Stromal cell of bone marrow (primary cell): Measurements from ENCODE around the gene TSPEAR.

ENCODE experiments used
- DNase-seq: peaks from one replicate; pipeline ENCODE4 v3.0.0-alpha.2; 2012; ENCODE audit warnings: low read depth

Gene TSPEAR

DNA sequence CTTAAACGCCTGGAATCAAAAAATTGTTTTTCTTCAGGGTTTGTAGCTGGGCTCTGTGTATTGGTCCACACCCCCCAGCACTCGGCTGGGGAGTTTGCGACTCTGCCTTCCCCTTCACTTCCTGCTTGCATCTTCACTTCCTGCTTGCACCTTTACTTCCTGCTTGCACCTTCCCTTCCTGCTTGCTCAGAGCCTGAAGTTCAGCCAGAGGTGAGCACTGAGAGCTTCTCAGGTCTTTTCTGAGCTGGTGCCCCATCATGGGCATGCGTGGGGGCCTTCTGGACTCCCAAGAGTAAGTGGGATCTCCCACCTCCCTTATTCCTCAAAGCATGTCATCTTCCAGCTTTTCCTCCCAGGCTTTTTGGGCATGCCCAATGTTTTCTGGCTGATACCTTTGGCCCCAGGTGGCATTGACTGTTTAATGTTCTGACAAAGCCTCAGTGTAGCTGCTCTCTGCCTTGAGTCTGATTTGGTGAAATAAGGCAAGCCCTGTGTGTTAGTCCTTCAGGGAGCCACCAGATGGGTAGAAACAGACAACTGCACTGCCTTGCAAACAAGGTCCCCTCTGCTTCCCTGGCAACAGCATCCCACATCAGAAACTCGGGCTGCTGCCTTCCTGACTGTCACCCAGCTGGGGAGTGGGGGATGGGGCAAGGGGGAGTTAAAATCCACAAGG lies 163.6 kb downstream of the TSPEAR start:
- DNase-seq: no peak

DNA sequence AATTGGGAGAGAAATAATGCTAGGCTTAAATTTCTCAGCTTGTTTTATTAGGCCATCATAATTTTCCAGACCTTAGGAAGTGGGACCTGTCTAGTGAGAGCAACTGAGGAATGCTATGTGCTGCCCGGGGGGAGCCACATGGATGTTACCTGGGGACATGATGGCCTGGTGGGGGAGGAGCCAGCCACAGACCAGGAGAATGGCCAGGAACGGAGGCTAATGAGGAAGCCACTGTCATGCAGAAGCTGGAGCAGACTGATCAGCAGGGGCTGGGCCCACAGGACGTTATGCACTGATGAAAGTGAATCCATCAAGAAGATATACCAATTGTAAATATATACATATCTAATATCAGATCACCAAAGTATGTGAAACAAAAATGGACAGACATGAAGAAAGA lies 166.8 kb downstream of the TSPEAR start:
- DNase-seq: no peak

DNA sequence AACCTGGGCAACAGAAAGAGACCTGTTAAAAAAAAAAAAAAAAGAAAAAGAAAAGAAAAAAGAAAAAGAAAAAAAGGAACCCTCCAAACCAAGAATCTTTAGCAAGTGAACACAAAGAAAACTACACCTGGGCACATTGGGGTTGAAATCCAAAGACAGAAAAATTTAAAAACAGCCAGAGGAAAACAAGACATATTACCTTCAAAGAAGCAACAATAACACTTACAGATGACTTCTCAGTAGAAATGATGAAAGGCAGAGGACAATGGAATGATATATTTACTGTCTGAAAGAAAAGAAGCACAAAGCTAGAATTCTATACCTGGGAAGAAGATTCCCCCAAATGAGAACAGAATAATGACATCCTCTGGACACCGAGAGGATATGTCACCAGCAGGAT lies 168.7 kb downstream of the TSPEAR start:
- no peak for DNase-seq

DNA sequence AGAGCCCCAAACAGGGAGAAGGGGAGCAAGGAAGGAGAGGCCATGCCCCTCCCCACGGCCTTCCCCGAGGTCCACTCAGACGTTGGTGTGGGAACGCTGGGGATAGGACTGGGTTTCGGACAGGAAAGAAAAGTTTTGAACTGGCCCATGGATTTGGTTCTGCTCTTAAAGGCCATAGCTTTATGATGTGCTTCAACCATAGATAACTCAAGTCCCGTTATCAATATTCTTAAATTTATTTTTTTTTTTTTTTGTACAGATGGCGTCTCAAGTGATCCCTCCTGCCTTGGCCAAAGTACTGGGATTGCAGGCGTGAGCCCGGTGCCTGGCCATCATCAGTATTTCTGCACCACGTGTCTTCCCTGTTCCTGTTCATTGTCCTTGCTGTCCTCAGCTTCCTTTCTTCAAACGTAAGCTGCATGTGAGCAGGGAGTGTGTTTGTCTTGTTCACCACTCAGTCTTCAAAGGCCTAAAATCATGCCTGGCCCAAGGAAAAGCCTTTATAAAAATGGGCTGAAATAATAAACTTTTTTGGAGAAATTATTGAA lies 170.6 kb downstream of the TSPEAR start:
- no peak for DNase-seq

DNA sequence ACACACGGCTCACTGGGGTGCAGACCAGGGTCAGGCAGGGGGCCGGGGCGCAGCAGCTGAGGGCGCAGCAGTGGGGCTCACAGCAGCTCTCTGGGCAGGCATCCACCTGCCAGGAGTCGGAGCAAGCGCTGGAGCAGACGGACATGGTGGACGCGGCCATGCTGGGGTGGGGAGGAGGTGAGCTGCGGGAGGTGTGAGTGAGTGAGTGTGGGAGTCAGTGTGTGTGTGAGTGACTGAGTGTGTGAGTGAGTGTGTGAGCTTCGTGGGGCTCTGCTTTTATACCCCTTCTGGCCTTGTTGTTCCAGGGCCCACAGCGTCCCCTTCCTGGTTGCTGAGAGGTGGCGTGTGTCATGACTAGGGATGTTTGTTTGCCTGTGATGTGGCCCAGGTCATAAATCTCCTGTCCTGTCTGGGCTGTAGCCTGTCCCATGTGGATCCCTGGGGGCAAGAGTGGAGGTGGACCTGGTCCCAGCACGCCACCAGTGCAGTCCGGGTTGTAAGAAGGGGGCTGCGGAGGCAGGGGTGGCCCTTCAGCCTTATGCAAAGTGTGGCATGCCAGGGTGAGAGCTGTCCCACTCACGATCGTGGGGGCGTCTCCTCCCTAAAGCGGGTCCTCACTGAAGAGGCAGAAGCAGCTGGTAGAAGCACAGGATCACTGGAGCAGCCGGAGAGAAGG lies 171.2 kb downstream of the TSPEAR start, which contains the start of gene KRTAP10-1:
Gene KRTAP10-1 (minus strand): TSS at position 205 of the 676 bp plus-strand sequence. CDS start 45 bp downstream, at position 160.
- no peak for DNase-seq

DNA sequence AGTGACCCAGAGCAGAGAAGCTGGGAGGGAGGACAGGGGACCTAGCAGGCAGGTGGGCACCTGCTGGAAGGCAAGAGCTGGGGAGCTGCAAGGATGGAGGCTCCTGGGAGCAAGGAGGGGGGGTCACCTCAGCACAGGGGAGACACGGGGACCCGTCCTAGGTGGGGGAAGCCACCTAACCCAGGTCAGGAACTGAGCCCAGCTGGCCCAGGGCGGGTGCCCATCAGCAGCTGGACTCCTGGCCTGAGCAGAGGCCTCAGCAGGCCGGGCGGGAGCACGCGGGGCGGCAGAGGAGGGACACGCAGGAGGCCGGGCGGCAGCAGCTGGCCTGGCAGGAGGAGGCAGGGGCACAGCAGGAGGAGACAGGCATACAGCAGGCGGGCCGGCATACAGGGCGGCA lies 172.3 kb downstream of the TSPEAR start:
- no peak for DNase-seq

DNA sequence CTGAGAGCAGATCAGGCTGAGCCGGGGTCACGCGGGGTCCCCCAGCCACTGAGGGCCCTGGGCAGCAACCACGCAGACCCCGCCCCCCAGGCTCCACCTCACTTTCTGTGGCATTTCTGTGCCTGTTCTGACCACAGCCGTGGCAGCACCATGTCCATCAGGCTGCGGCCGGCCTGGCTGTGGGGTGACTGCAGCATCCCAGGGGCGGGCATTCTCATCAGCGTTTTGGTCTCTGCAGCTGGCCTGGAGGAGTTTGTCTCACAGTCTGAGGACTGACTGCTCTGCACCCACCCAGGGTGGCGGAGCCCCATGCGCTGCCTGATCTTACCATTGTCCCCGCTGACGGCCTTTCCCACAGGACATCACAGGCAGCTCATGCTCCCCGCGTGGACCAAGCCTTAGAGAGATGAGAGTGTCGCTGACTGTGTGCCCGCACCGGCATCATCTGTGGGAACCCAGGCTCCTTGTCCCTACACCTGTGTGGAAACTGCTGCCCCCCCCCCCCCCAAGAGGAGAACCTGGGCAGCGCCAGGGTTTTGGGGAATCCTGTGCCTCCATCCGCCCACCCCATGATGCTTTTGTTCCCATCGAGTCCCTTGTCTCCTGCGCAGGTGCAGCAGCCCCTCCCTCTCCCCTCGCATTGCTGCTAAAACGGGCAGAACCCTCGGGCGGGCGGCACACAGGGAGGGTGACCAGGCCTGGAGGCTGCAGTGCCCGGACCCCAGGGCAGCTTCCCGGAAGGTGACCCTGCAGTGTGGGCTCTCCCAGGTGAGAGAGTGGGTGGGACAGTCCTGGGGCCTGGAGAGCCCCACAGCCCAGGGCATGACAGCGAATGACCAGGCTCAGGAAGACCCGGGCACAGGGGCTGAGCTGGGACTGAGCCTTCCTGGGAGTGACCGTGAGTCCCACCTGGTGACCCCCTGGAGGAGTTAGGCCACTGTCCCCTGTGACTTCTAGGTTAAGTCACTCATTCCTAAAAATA lies 173.2 kb downstream of the TSPEAR start:
- no peak for DNase-seq

DNA sequence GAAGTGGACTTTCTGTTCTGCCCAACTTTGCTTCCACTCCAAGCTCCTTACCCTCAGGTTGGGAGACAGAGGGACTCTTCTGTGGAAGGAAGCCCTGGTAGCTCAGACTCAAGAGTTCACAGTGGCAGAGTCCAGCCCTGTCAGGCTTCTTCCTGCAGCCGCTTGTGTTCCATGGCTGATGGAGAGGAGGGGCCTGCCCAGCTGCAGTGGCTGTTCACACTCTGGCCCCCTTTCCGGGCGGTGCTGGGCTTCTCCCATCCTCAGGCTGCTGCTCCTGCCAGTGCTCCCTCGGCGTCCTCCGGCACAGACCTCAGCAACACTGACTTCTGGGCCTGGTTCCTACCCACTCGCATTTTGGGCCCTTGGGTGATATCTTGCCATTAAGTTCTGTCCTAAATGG lies 175.4 kb downstream of the TSPEAR start:
- DNase-seq: no peak

DNA sequence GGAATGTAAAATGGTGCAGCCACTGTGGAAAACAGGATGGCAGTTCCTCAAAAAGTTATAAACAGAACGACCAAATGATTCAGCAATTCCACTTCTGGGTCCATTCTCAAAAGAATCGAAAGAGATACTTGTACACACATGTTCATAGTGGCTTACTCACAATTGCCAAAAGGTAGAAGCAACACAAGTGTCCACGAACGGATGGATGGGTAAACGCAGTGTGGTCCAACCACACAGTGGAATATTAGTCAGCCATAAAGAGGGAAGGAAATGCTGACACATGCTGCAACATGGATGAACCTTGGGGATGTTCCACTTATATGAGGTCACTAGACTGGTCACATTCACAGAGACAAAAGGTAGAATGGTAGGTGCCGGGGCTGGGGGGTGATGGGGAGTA lies 176.7 kb downstream of the TSPEAR start:
- DNase-seq: no peak

DNA sequence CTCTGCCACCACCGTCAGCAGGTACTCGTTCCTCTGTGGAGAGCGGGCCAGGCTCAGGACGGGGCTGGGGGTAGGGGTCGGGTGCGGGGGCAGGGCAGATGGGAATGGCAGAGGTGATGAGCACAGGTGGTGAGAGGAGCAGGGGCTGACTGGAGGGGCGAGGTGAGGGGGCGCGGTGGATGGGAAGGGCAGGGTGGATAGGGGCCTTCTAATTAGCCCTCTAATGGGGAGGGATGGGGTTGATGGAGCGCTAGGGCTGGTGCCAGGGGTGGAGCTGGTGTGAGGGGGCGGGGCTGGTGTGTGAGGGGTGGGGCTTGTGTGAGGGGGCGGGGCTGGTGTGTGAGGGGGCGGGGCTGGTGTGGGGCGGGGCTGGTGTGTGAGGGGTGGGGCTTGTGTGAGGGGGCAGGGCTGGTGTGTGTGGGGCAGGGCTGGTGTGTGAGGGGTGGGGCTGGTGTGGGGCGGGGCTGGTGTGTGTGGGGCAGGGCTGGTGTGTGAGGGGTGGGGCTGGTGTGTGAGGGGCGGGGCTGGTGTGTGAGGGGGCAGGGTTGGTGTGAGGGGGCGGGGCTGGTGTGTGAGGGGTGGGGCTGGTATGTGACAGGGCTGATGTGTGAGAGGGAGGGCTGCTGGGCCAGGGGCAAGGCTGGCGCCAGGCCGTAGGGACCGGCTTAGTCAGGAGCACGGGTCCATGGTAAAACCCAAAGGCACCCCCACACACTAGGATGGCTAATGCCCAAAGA lies 177.3 kb downstream of the TSPEAR start:
- DNase-seq: no peak

DNA sequence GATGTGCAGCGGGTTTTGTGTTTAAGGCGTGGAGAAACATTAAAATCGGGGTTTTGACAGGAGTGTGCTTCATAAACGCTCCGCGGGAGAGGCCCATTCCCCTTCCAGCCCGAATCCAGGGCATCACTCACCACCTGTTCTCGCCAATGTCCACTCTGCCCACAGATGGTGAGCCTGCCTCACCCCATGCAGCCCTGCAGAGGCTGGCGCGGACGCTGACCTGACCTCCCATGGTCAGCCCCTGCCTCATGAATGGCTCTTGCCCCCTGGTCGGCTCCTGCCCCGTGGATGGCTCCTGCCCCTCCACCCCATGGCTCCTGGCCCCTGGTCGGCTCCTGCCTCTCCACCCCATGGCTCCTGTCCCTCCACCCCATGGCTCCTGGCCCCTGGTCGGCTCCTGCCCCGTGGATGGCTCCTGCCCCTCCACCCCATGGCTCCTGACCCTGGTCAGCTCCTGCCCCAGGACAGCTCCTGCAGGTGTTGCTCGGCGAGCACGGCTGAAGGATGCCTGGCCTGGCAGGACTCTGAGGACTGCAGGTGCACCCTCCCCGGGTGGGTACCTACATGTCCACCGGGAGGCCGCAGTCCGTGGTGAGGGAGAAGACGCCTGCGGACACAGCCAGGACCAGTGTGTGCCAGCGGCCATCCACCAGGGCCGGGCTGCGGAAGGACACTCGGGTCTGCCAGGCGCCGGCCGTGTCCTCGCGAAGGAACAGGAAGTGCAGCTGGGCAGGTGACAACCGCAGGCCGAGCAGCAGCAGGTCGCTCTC lies 178.1 kb downstream of the TSPEAR start:
- no peak for DNase-seq

DNA sequence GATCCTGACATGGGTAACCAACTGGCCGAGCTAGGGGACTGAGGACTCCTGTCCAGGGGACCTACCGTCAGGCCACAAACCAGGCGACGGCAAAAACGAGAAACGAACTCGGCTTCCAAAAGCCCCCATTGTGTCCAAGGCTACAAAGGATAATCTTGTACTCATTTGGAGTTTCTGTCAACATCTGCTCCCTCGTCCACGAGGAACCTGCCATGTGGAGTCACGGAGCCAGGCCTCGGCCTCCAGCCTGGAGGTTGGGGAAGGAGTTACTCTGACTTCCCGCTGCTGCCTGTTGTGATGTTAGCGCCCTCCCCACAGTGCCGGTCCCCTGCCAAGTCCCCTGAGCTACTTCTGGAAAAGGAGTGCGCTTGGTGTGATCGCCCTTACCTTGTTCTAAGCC lies 178.7 kb downstream of the TSPEAR start:
- DNase-seq: no peak

DNA sequence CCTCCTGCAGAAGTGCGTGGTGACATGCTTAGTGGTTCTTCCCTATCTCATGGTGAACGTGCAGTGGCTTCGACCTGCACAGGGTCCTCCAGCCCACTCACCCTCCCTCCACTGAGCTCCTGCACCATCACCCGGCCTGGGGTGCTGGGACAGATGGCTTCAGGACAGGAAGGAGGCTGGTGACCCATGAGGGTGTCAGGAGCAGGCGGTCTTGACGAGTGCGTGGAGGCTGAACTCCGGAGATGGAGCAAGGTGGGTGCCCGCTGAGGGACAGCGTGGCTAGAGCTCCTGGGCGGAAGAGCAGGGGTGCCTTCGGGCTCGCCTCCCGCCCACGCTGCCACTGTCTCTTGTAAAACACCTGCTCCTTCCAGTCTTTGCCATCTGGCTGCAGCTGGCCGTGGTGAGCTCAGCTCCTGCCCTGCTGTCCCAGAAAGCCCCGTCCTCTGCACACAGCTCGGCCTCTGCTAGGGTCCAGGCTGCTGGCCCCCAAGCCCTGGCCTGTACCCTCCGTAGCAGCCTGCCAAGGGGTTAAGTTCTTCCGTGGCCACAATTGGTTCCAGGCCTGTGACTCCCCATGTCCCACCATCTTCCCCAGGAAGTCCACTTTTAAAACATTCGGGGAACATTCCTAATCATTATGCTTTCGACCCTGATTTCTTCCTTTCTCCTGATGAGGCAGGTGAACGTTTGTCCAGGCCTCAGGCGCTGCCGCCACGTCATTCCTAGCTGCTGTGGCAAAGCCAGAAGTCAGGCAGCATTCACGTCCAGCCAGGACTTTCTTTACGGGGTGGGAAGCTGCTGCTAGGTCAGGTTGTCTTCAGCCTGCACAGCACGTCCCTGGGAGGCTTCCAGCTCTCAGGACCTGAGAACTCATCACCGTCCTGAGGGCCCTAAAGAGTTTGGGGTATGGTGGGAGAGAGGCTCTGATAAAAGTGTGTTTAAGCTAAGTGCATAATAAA lies 179.5 kb downstream of the TSPEAR start:
- no peak for DNase-seq

DNA sequence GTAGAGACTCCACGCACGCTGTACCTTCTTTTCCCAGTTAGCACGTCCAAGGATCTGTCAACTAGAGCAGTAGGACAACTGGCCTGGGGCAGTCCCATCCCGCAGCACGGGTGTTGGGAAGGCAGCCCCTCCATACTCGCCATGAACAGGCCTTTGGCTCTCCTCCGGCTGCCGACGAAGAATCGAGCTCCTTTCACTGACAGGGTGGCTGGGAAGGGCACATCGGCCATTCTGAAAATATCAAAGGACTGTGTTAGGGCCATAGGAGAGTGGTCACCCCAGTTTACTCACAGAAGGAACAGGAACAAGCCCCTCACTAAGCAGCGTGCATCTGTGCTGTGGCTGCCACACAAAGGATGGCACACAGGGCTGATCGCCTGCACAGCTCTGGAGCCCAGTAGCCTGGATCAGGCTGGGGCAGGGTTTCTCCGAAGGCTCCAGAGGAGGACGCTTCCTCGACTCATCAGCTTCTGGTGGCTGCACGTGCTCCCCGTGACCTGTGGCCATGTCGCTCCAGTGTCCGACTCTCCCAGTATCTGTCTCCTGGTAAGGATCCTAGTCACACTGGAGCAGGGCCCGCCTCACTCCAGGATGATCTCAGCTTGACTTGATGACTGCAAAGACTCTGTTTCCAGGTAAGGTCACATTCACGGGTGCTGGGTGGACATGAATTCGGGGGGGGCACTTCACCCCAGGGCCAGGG lies 180.3 kb downstream of the TSPEAR start:
- no peak for DNase-seq

DNA sequence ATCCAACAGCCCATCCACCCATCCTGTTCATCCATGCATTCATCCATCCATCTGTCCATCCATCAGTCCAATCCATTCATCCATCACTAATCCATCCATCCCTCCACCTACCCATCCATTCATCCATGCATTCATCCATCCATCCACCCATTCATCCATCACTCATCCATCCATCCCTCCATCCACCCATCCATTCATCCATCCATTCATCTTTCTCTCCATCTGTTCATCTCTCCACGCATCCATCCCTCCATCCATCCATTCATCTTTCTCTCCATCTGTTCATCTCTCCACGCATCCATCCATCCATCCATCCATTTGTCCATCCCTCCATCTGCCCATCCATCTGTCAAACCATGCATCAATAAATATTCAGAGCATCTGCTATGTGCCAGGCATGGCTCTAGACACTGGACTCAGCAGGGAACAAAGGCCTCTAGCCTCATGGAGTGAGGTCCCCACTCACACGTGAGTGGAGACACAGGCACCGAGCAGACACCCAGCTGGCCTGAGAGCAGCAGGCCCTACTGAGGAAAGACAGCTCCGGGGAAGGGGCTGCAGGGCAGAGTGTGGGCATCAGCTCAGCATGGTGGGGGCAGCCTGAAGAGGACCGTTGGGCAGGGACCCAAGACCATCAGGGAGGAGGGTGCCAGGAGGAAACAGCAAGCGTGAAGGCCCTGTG lies 181.0 kb downstream of the TSPEAR start:
- DNase-seq: no peak

DNA sequence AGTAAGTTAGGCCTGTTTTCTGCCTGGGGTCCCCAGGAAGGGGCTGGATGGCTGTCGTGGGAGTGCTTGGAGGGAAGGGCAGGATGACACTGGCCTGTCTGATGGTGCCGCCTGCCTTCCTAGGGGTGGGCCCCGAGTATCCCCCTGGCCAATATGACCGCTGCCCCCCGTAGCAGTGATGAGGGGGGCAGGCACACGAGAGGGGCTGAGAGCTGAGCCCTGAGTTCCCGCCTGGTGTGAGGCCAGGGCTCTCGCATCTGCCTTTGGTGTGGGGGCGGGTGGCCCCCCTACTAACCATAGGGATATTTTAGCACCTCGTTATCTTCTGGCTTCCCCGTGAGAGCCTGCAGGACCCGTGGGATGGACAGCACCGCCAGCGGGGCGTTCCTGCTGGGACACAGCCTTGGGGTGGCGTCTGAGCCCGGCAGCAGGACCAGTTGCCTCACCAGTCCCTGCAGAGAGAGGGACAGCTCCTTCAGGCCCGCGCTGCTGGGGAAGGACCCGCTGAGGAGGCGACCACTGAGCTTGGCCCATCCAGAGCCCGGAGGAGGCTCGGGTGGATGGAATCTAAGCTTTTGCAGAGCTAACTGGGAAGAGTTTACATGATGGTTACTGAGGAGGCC lies 181.8 kb downstream of the TSPEAR start:
- DNase-seq: no peak

DNA sequence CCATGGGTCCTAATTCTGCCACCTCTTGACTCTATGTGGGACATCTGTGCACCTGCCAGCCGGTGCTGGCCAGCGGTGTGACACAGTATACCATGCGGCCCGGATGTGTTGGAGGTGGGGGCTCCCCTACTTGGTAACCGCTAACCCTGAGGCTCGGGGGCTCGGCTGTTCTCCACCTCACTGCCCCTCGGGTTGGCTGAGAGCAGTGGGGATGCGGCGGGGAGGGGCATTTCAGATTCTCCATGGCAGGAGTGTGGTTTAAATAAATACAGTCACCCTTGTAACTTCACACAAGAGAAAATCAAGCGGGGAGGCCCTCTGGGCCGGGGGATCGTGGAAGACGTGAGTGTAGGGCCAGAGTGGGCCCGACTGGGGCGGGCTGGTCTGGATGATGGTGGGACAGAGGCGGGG lies 182.4 kb downstream of the TSPEAR start:
- DNase-seq: no peak

DNA sequence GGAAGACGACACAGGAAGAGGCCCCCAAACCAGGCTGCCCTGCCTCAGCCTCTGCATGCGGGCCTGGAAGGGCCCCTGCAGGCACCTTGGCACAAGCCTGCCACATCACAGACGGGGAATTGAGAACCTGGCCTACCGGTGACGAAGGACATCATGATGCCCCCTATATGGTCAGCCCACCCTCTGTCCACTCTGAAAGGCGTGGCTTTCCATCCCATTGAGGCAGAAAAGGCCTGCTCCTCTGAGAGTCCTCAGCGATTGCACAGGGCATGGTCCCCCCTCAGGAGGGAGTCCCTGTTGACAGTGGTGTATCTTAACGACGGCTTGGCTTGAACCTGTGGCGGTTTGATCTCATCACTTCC lies 182.8 kb downstream of the TSPEAR start:
- DNase-seq: no peak
